D721Med (cell line): ENCODE results near the gene SCP2.

Experiments used
- DNase-seq: peaks from one replicate; pipeline ENCODE4 v3.0.0; 2011; ENCODE audit warnings: low spot score; ENCODE audit not compliant: insufficient read length
- FAIRE-seq: peaks from 2 replicates; lab custom pipeline; 2011; peaks lifted over from hg19 to GRCh38; lab: Jason Lieb, UNC
- CTCF ChIP-seq: IDR thresholded peaks from 2 replicates; pipeline ENCODE4 v1.5.1; 2012; ENCODE audit warnings: mild to moderate bottlenecking, control low read depth; ENCODE audit not compliant: insufficient read depth; ENCODE audit errors: missing control alignments

The SCP2 gene

DNA sequence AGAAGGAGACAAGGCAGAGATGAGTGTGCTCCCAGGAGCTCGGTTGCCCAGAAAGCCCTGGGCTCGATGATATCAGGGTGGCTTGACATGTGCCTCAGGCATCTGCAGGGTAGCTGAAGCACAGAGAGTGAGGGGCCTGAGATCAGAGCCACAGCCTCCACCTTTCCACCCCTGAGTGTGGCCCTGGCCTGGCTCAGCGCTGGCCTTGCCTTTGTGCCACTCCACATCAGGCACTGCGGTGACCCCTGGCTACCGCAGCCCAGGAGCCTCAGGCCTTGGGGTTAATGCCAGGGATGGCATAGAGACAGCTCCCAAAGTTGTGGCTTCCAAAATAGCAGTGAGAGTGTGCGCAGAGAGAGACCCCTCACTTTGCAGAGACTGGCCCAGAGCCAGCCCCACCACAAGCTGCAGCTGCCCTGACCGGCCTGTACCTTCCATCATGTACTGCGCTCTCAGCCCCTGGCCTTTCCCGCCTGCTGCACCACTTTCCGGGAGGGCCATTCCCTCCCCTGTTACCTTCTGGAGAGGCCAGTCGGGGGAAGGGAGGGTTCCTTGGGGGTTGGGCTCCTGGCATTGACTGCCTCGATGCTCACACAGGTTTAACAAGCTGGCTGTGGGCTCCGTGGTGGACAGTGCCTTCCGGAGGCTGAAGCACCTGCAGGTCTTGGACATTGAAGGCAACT, 154.4 kb downstream of the SCP2 start:
- TF ChIP-seq CTCF: no peak
- DNase-seq: no peak
- no peak for FAIRE-seq

GRCh38 chr1:53082826-53083455, 155.9 kb downstream of the SCP2 start:
- no peak for TF ChIP-seq CTCF
- FAIRE-seq: no peak

GRCh38 chr1:53083636-53084588, 156.8 kb downstream of the SCP2 start:
- no peak for TF ChIP-seq CTCF
- no peak for DNase-seq
- FAIRE-seq: no peak

More at GRCh38 chr1:53082826-53083455, 155.9 kb downstream of the SCP2 start:
- DNase-seq: no peak

- FAIRE-seq (no peak), DNase-seq (no peak)
- no peak for TF ChIP-seq CTCF
These were observed 157.5 kb downstream of the SCP2 start for GRCh38 chr1:53084589-53084971.

- no peak for TF ChIP-seq CTCF
- no peak for DNase-seq
- no peak for FAIRE-seq
These were observed 158.3 kb downstream of the SCP2 start for GRCh38 chr1:53085405-53085804.

GRCh38 chr1:53086491-53087070, 159.5 kb downstream of the SCP2 start:
- TF ChIP-seq CTCF: no peak
- DNase-seq (no peak), FAIRE-seq (no peak)
